HG02763 (cell line): ENCODE data around the gene YLPM1.

Source experiments
- ATAC-seq: cut with Tn5 transposase; IDR thresholded peaks from one replicate; pipeline ENCODE4 v1.9.1; 2021; ENCODE audit warnings: mild to moderate bottlenecking, moderate library complexity; ENCODE audit not compliant: unreplicated experiment

Gene YLPM1

DNA sequence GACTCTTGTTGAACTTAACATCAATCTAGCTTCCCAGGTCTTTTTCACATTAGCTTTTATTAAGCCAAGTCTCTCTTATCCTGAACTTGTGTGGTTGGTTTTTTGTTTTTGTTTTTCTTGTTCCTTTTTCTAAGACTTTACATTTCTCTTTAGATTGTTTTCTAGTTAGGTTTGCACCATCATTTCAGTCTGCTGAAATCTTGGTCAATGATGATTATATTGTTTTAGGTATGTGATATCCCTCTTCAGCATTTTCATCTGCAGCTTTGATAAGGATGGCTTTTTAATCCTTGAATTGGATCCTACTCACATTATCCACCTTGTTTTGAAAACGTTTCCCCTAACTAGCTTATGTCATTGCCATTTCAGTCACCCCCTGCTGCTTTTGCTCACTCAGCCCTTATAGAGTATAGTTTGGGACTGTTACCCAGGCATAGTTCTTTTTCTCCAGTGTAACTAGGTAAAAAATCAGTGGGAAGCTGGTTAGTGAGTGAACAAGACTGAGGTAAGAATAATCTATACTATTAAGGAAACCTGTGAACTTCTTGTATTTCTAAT, 22.0 kb downstream of the YLPM1 start:
- no peak for ATAC-seq

- ATAC-seq = no peak
These were observed 23.7 kb downstream of the YLPM1 start for GRCh38 chr14:74786796-74787315.

GRCh38 chr14:74792249-74793039, 29.3 kb downstream of the YLPM1 start:
- no peak for ATAC-seq

GRCh38 chr14:74793506-74794155, 30.5 kb downstream of the YLPM1 start:
- no peak for ATAC-seq

GRCh38 chr14:74794947-74795346, 31.8 kb downstream of the YLPM1 start:
- no peak for ATAC-seq

- no peak for ATAC-seq
These were observed 36.6 kb downstream of the YLPM1 start for GRCh38 chr14:74799765-74800164.

GRCh38 chr14:74800780-74801179, 37.7 kb downstream of the YLPM1 start:
- ATAC-seq = no peak

DNA sequence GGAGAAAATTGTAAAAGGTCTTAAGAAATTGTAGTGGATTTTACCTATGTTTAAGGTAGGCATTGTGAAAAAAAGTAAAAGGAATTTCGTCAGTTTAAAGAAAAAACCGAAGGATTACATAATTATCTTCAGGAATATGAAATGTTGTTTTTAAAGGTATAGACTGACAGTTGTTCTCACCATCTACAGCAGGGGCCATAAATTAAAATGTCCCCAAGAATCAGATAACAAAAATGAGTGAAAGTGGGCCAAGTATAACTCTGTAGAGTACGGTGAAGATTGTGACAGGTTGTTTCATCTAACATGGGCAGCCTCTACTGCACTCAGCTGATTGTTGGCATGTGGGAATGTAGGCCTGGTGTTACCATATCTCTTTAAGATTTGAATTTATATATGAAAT, 38.3 kb downstream of the YLPM1 start:
- no peak for ATAC-seq

DNA sequence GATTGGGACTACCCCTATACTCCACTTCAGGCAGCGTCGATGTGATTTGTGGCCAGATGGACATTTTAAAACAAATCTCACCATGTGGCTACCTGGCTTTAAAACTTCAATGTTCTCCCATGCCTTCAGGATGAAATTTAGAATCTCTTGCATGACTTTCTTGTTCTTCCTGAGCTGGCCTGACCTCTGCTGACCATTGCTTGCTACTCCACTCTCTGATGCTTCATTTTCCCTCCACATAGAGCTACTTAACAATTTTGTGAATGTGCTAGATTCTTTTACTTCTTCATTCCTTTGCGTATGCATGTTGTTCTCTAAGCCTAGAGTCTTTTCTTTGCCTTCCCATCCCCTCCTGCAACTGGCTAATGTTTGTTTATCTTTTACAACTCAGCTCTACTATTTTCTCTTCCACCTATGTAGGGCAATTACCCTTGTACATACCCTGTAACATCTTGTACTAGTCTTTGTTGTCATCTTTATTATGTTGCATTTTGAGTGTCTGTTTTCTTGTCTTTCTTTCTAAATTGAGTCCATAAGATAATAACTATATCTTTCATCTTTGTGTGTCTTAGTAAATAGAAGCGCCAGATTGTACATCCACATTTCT, 41.2 kb downstream of the YLPM1 start:
- ATAC-seq = no peak

GRCh38 chr14:74807853-74808545, 44.9 kb downstream of the YLPM1 start:
- no peak for ATAC-seq

GRCh38 chr14:74816124-74816523, 53.0 kb downstream of the YLPM1 start:
- ATAC-seq = no peak

DNA sequence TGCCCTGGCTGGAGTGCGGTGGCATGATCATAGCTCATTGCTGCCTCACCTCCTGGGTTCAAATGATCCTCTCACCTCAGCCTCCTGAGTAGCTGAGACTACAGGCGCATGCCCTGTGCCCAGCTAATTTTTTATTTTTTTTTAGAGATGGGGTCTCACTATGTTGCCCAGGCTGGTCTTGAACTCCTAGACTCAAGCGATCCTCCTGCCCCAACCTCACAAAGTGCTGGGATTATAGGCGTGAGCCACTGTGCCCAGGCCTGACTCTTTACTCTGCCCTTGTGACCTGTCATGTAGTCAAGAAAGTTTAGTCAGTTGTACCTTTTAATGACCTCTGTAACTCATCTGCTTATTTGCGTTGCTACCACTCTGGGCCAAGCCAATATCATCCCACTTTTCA, 57.2 kb downstream of the YLPM1 start:
- no peak for ATAC-seq

DNA sequence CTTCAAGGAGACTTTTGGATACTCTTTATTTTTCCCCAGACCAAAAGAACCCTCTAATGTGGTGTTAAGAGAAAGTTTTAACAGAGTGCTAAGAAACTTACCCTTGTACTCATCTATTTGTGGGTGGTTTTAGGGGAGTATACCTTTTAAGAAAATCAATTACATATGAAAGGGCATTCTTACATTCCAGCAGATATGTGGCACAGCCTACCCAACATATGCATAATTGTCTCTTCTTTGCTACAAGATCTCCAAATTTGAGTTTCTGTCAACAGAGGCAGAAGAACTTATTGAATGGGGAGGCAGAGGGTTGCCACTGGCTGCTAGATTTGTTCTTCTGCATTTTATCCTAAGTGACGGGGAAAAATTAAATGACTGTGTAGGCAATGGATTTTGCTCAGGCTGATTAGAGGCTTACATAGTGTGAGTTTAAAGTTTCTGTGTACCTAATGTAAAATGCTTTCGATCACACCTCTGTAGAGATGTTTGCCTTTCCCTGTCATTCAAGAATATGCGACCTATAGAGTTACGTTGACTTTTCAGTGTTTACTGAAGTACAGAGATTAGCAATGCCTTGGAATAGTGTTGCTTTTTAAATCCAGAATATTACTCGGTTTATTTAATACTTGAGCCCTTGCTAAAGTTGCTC, 58.3 kb downstream of the YLPM1 start:
- ATAC-seq = no peak

- ATAC-seq = no peak
These were observed 61.9 kb downstream of the YLPM1 start for GRCh38 chr14:74824997-74825396.

- no peak for ATAC-seq
These were observed 63.5 kb downstream of the YLPM1 start for GRCh38 chr14:74826574-74826973.

DNA sequence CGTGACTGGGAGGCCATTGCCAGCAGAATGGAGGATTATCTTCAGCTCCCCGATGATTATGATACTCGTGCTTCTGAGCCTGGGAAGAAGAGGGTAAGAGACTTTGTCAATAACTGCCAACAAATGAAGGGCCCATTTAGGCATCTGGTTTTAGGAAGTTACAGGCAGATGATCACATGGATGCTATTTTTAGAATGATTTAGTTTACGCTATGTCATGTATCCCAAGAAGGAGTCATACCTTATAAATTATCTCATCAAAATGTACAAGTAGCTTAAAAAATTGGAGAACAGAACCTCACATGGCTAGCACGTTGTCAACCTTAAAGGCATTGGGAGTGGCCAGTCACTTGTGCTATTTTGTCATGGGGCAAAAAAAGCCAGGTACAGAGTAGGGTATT, 66.1 kb downstream of the YLPM1 start:
- no peak for ATAC-seq

GRCh38 chr14:74832849-74833248, 69.7 kb downstream of the YLPM1 start:
- no peak for ATAC-seq

DNA sequence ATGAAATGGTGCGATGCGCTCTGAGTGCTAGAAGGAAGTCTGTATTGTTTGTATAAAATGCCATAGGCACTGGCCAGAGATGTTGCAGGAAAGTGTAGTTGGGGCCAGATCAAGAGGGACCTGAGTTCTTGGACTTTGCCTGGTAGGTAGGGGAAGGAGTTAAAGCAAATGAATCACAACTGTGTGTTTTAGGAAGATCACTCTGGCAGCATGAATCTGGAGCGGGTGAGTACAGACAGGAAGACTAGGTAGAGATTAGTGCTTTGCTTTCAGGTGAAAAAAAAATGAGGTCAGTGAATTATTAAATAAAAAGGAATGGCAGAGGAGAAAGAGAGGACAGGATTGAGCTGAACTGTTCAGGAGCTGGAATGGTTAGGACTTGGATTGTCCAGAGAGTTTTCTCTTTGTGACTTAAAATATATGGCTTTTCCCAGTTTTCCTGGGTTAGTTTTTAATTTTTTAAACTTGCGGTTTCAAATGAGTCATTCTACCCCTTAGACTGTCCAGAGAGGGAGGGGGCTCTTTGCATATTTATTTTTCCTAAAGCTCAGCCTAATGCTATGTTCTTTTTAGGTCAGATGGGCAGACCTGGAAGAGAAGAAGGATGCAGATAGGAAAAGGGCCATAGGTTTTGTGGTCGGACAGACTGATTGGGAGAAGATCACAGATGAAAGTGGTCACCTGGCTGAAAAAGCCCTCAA, 71.7 kb downstream of the YLPM1 start:
- ATAC-seq = no peak

DNA sequence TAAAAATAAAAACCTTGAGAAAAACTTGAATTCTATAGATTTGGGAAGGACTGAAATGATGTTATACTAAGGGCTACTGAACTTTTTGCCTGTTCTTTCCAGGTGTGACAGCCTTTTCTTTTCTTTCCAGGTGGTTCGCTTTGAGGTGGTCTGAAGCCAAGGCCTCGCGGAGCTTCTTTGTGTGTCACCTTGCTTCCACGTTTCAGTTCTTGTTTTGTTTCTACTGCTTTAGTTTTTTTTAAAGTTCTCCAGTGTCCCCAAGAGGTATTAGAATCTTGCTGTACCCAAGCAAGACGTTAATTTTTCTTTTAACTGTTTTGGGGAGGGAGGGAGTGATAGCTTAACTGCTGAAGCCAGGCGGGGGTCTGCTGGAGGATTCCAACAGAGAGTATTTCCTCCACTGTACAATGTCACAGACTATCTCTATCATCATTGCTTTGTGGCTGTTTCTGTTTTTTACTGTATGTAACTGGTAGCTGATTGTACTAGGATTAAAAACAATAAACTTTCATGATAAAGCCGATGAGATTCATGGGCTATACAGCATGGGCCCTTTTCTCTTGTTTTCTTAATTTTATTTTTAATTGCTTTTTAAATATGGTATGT, 72.6 kb downstream of the YLPM1 start:
- no peak for ATAC-seq
